MCF 10A (cell line): ENCODE measurements around the gene TNFSF10. TPM values are rescaled to one million over a fixed set of nuclear protein-coding genes. Genes with fewer than 3 reads are reported as not detected.
"Not testable (repeated sequence)": the region's sequence is repeated elsewhere in the genome, so short reads cannot be mapped to it uniquely, and the experiment has no call there.

Experiments
- BruUV-seq: library from RNA; stranded (reverse); fragments of 400-500 nt; replicated peaks from 2 replicates; lab custom pipeline; 2021; lab: Mats Ljungman, UMichigan
- CTCF ChIA-PET: fragments of 300-600 bp; sonication (Branson Sonifier 250); formaldehyde crosslinking; extraction: SDS; loops from one replicate; lab custom pipeline; 2021; ENCODE audit warnings: antibody characterized with exemption, inconsistent platforms; lab: Yijun Ruan, JAX
- POLR2A ChIA-PET: fragments of 300-600, 350-650 bp; sonication (Branson Sonifier 250); formaldehyde crosslinking; extraction: SDS; loops from one replicate; lab custom pipeline; 2020; ENCODE audit warnings: antibody characterized with exemption, inconsistent platforms; lab: Yijun Ruan, JAX
- DNase-seq: peaks from one replicate; pipeline ENCODE4 v3.0.0-alpha.2; 2018; ENCODE audit not compliant: unreplicated experiment
- H3K27ac Mint-ChIP-seq: one replicate; pipeline ENCODE4 v1.8.0; 2022; ENCODE audit warnings: mild to moderate bottlenecking, low read depth, mixed read lengths; ENCODE audit not compliant: unreplicated experiment
- H3K27me3 Mint-ChIP-seq: one replicate; pipeline ENCODE4 v1.8.0; 2022; ENCODE audit warnings: mixed read lengths; ENCODE audit not compliant: insufficient read depth, unreplicated experiment
- H3K36me3 Mint-ChIP-seq: one replicate; pipeline ENCODE4 v1.8.0; 2022; ENCODE audit warnings: mild to moderate bottlenecking, moderate library complexity, mixed read lengths; ENCODE audit not compliant: insufficient read depth, unreplicated experiment
- H3K4me1 Mint-ChIP-seq: one replicate; pipeline ENCODE4 v1.8.0; 2022; ENCODE audit warnings: mixed read lengths; ENCODE audit not compliant: insufficient read depth, unreplicated experiment
- H3K4me3 Mint-ChIP-seq: one replicate; pipeline ENCODE4 v1.8.0; 2022; ENCODE audit warnings: mild to moderate bottlenecking, moderate library complexity, mixed read lengths; ENCODE audit not compliant: unreplicated experiment
- H3K9me3 Mint-ChIP-seq: one replicate; pipeline ENCODE4 v1.8.0; 2022; ENCODE audit warnings: mixed read lengths; ENCODE audit not compliant: unreplicated experiment
- CTCF ChIP-seq: fragments of 200-600 bp; IDR thresholded peaks from one replicate; pipeline ENCODE4 v1.8.0; 2022; ENCODE audit warnings: antibody characterized with exemption, mild to moderate bottlenecking; ENCODE audit not compliant: unreplicated experiment
- intact Hi-C: fragments of 100-400 bp; cut with micrococcal nuclease; formaldehyde crosslinking; loops from 2 replicates; pipeline ENCODE4 v1.14.1; 2022
- total RNA-seq: library from RNA; stranded (reverse); gene quantifications from 2 replicates; pipeline ENCODE4 v1.2.3, GENCODE V29; 2022

TNFSF10 gene
- total RNA-seq, 1 experiment from 2014 or later = 0.54 TPM

GRCh38 chr3:172511783-172512762, 11.2 kb downstream of the TNFSF10 start:
- intact Hi-C loops = no loop called here
- Mint-ChIP-seq H3K36me3 (no peaks in the 10 kb centered on the region), H3K27me3 (no peaks in the 10 kb centered on the region), H3K9me3 (no peaks in the 10 kb centered on the region), H3K27ac (no peak overlapping the region), H3K4me3 (no peak overlapping the region), H3K4me1 (peaks cover 10% of the 10 kb centered on the region)
- CTCF ChIA-PET = interaction anchor here (0.6 to 1.6 kb wide), 4 partner anchors 12 to 1099 kb away, joined by 3 to 8 read pairs (median 4); no protein-coding TSS in a partner anchor
- no peak for DNase-seq
- POLR2A ChIA-PET = interaction anchor here (0.6 to 1.3 kb wide), 3 partner anchors 11 to 83 kb away, joined by 3 read pairs; partner anchors contain the start of gene TNFSF10
- no peak for TF ChIP-seq CTCF
- BruUV-seq = no TSS peak

GRCh38 chr3:172506094-172506493, 17.1 kb downstream of the TNFSF10 start:
- H3K27me3 Mint-ChIP-seq = no peaks in the 10 kb centered on the region
- H3K4me1 Mint-ChIP-seq = no peaks in the 10 kb centered on the region
- no TSS peak for BruUV-seq
- no peak for DNase-seq
- no peak for TF ChIP-seq CTCF
- H3K27ac Mint-ChIP-seq = no peak overlapping the region
- POLR2A ChIA-PET = interaction anchor here (0.6 kb wide), 1 partner anchor 63 kb away, joined by 3 read pairs; no protein-coding TSS in a partner anchor
- H3K9me3 Mint-ChIP-seq = no peaks in the 10 kb centered on the region
- CTCF ChIA-PET = interaction anchor here (0.7 to 1.0 kb wide), 3 partner anchors 11 to 90 kb away, joined by 3 read pairs; no protein-coding TSS in a partner anchor
- intact Hi-C loops = no loop called here
- no peak overlapping the region for H3K4me3 Mint-ChIP-seq
- H3K36me3 Mint-ChIP-seq = peaks cover 7% of the 10 kb centered on the region

GRCh38 chr3:172501540-172501939, 21.7 kb downstream of the TNFSF10 start:
- TF ChIP-seq CTCF = no peak
- ChIA-PET CTCF (no interaction called here), POLR2A (interaction anchor here (0.6 to 0.8 kb wide), 3 partner anchors 15 to 333 kb away, joined by 3 to 5 read pairs (median 3); no protein-coding TSS in a partner anchor)
- Mint-ChIP-seq H3K27ac (no peak overlapping the region), H3K36me3 (peaks cover 7% of the 10 kb centered on the region), H3K4me1 (no peaks in the 10 kb centered on the region), H3K27me3 (no peaks in the 10 kb centered on the region), H3K4me3 (no peak overlapping the region), H3K9me3 (no peaks in the 10 kb centered on the region)
- intact Hi-C loops = no loop called here
- DNase-seq = no peak
- no TSS peak for BruUV-seq

GRCh38 chr3:172490198-172490669, 33.0 kb downstream of the TNFSF10 start:
- BruUV-seq, H3K27me3 Mint-ChIP-seq, H3K27ac Mint-ChIP-seq, H3K4me3 Mint-ChIP-seq, H3K36me3 Mint-ChIP-seq, H3K4me1 Mint-ChIP-seq, POLR2A ChIA-PET, H3K9me3 Mint-ChIP-seq: not testable (repeated sequence)
- TF ChIP-seq CTCF = peak; percentile 81
- intact Hi-C loops = loop anchor here (1.0 to 2.0 kb wide), 2 partner anchors 27 to 106 kb away; no protein-coding TSS in a partner anchor
- peak; percentile 79 for DNase-seq
- CTCF ChIA-PET = interaction anchor here (0.6 to 1.2 kb wide), 10 partner anchors 27 to 1011 kb away, joined by 3 to 28 read pairs (median 3); no protein-coding TSS in a partner anchor
